NB4 (cell line): ENCODE measurements around the gene HRH1.

ENCODE experiments used
- CTCF ChIP-seq: IDR thresholded peaks from one replicate; pipeline ENCODE4 v1.5.1; 2012; ENCODE audit warnings: low read depth, low read length
- MAX ChIP-seq: IDR thresholded peaks from 2 replicates; pipeline ENCODE4 v1.6.1; 2011; ENCODE audit warnings: low read depth, low read length
- MYC ChIP-seq: IDR thresholded peaks from 2 replicates; pipeline ENCODE4 v1.6.1; 2011; ENCODE audit warnings: low read depth, low read length
- POLR2A ChIP-seq: IDR thresholded peaks from 2 replicates; pipeline ENCODE4 v1.6.1; 2011; ENCODE audit warnings: mild to moderate bottlenecking; ENCODE audit not compliant: insufficient read length; ENCODE audit errors: extremely low read depth

GRCh38 chr3:11188231-11188630 is 33.9 kb downstream of the HRH1 start:
- TF ChIP-seq CTCF (no peak), POLR2A (no peak), MAX (no peak), MYC (no peak)
